NCI-H2196 (cell line): ENCODE data around the gene MAP2.
"Not testable (repeated sequence)": the region's sequence is repeated elsewhere in the genome, so short reads cannot be mapped to it uniquely, and the experiment has no call there.

Experiments used
- DNase-seq: peaks from one replicate; lab custom pipeline; 2025; ENCODE audit not compliant: unreplicated experiment; lab: John Stamatoyannopoulos, UW

The MAP2 gene

GRCh38 chr2:209579230-209579749 lies 155.4 kb downstream of the MAP2 start:
- no peak for DNase-seq

- no peak for DNase-seq
Measured at GRCh38 chr2:209581040-209581439, 157.2 kb downstream of the MAP2 start.

GRCh38 chr2:209582281-209582680 lies 158.4 kb downstream of the MAP2 start:
- DNase-seq, result no peak

- DNase-seq, result no peak
Measured at GRCh38 chr2:209584472-209584871, 160.6 kb downstream of the MAP2 start.

- no peak for DNase-seq
Measured at GRCh38 chr2:209584915-209585314, 161.1 kb downstream of the MAP2 start.

GRCh38 chr2:209591021-209591420 lies 167.2 kb downstream of the MAP2 start:
- no peak for DNase-seq

- DNase-seq, result no peak
Measured at GRCh38 chr2:209592106-209592505, 168.3 kb downstream of the MAP2 start.

- DNase-seq, result no peak
Measured at GRCh38 chr2:209593930-209594329, 170.1 kb downstream of the MAP2 start.

- no peak for DNase-seq
Measured at GRCh38 chr2:209596262-209596661, 172.4 kb downstream of the MAP2 start.

- DNase-seq, result not testable (repeated sequence)
Measured at GRCh38 chr2:209598227-209598626, 174.4 kb downstream of the MAP2 start.

- no peak for DNase-seq
Measured at GRCh38 chr2:209600341-209601171, 176.7 kb downstream of the MAP2 start.

GRCh38 chr2:209601497-209601896 lies 177.7 kb downstream of the MAP2 start:
- no peak for DNase-seq

GRCh38 chr2:209602259-209602658 lies 178.4 kb downstream of the MAP2 start:
- DNase-seq, result no peak

- DNase-seq, result no peak
Measured at GRCh38 chr2:209609531-209609930, 185.7 kb downstream of the MAP2 start.

GRCh38 chr2:209610631-209611030 lies 186.8 kb downstream of the MAP2 start:
- DNase-seq, result no peak

GRCh38 chr2:209613649-209614305 lies 189.9 kb downstream of the MAP2 start:
- DNase-seq, result no peak

- DNase-seq, result no peak
Measured at GRCh38 chr2:209614690-209615369, 191.0 kb downstream of the MAP2 start.

GRCh38 chr2:209619782-209620181 lies 195.9 kb downstream of the MAP2 start:
- no peak for DNase-seq

GRCh38 chr2:209624192-209624938 lies 200.5 kb downstream of the MAP2 start:
- DNase-seq, result no peak

- DNase-seq, result no peak
Measured at GRCh38 chr2:209629597-209629996, 205.8 kb downstream of the MAP2 start.

GRCh38 chr2:209633911-209634310 lies 210.1 kb downstream of the MAP2 start:
- DNase-seq, result no peak
